GDM1 (cell line): ENCODE data around the gene FES.

Source experiments
- DNase-seq: peaks from one replicate; lab custom pipeline; 2025; lab: John Stamatoyannopoulos, UW

Gene FES

GRCh38 chr15:90931575-90931827, 47.2 kb downstream of the FES start:
- DNase-seq = no peak

- DNase-seq = peak; percentile 79
Observed at GRCh38 chr15:90931828-90932659, 47.7 kb downstream of the FES start, which contains the start of gene HDDC3. Gene HDDC3 (minus strand): TSS chr15:90932549. CDS start chr15:90932540, 9 bp downstream.

- no peak for DNase-seq
Observed at GRCh38 chr15:90932660-90932991, 48.3 kb downstream of the FES start.

GRCh38 chr15:90933301-90933700, 49.0 kb downstream of the FES start:
- DNase-seq = no peak

GRCh38 chr15:90934256-90934948, 50.1 kb downstream of the FES start:
- DNase-seq = peak; percentile 67

GRCh38 chr15:90934949-90935751, 50.8 kb downstream of the FES start, which contains the start of gene UNC45A:
Gene UNC45A (plus strand): TSS chr15:90935285. CDS start chr15:90935325, 40 bp downstream.
- peak; percentile 77 for DNase-seq

GRCh38 chr15:90936823-90937222, 52.5 kb downstream of the FES start:
- DNase-seq = no peak

- DNase-seq = no peak
Observed at GRCh38 chr15:90938261-90938660, 54.0 kb downstream of the FES start.

GRCh38 chr15:90939756-90940155, 55.5 kb downstream of the FES start:
- no peak for DNase-seq

GRCh38 chr15:90941038-90941437, 56.7 kb downstream of the FES start:
- no peak for DNase-seq

GRCh38 chr15:90942354-90943120, 58.2 kb downstream of the FES start:
- no peak for DNase-seq

GRCh38 chr15:90945091-90945490, 60.8 kb downstream of the FES start:
- DNase-seq = no peak
